Measurements from ENCODE around the gene ARHGAP24. TPM values are rescaled to one million over a fixed set of nuclear protein-coding genes. Genes with fewer than 3 reads are reported as not detected.
A peak's percentile ranks its signal among the peaks of the same experiment; 100 is the strongest.

ARHGAP24 gene
- polyA plus RNA-seq, 1 donor: 49.0 TPM

GRCh38 chr4:85919200-85919887 lies 444.4 kb downstream of the ARHGAP24 start:
- no peak for DNase-seq

DNA sequence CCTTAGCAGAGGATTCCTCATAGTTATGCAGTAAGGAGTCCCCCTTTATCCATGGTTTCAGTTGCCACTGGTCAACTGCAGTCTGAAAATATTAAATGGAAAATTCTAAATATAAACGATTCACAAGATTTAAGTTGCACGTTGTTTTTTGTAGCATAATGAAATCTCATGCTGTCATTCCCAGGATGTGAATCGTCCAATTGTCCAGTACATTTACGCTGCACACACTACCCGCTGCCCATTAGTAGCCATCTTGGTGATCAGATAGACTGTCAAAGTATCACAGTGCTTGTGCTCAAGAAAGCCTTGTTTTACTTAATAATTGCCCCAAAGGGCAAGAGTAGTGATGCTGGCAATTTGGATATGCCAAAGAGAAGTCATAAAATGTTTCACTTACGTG lies 450.1 kb downstream of the ARHGAP24 start:
- DNase-seq: no peak

DNA sequence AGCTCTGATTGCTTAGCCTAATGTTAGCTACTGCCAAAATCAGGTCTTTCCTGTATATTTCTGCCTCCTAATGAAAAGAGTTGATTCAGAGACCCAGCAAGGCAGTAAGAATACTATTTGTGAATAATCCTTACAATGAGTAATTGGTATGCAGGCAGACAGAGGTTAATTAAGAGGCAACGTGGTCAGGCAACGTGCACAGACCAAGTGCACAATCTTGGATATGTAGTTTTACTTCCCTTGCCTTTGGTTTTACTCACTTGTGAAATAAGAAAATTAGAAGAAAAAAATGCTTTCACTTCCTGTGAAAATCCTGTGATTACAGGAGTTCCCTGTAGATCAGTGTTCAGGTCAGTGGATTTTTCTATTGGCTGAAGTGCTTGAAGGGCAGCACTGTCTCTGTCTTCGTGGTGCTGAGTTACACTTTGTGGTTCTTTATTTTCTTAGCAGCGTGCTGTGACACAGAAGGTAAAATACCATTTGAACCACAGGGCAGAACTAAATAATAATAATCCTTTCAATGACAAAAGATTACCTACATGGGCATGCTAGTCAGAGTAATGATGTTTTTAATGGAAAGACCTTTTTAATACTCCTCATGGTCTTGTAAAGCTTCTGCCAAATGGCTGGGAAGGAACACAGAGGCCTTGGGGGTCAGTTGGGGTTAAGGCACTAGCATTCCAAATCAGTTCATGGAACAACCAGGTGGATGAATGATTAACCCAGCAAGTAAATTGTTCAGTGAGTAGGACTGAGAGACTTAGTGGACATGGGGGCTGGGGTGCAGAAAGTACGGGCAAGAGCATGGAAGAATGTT lies 454.0 kb downstream of the ARHGAP24 start:
- DNase-seq: no peak

GRCh38 chr4:85929961-85930665 lies 455.2 kb downstream of the ARHGAP24 start:
- no peak for DNase-seq

DNA sequence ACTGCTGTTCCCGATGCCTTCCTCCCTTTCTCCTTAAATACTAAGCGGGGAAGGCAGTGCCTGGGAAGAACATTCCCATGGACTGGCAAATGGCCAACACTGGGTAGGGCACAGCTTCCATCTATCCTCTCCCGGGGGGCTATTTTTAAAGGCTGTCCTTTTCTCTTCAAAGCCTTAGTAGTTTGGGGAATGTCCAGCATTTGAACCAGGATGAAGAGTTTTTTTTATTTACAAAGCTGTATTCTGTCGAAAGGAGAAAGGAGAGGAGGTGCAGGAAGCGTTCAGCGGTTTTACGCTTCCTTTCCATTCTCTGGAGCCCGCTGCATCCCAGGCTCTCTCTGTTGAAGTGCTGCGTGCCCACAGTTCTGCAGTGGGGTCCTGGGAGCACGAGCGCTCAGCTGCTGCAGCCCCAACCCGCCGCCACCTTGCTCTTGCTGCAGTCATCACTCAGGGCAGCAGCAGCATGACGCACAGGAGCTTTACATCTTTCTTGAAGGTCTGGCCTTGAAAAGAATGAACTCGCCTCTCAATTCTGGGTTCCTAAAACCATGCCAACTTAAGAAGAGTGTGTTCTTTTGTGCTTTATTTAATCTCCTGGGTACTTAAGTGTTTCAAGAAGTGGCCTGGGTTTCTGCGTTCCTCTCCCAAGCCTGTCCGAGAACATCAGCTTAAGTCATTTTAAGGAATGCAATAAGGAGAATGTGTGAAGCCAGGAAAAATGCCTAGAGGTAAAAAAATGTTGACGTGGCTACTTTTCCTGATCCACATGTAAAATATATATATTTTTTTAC lies 457.7 kb downstream of the ARHGAP24 start:
- peak; percentile 59 for DNase-seq

GRCh38 chr4:85933291-85933640 lies 458.3 kb downstream of the ARHGAP24 start:
- DNase-seq: peak; percentile 47

GRCh38 chr4:85937507-85937906 lies 462.6 kb downstream of the ARHGAP24 start:
- no peak for DNase-seq

DNA sequence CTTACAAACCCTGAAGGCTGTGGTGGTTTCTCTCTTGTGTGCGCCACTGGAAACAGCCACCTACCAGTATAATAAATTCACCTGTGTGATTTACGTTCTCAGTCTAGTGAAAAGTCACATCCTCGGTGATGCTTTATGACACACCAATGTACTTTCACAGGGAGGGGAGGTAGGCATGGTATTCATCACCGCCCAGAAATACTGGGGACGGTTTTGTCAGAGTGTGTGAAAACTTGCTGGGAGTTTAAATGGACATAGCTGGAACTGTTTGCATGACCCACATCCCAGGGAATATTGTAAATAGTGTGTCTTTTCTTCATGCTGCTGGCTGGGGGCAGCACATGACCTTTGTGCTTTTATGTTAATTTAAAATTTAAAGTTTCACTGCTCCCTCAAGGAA lies 463.1 kb downstream of the ARHGAP24 start:
- no peak for DNase-seq

DNA sequence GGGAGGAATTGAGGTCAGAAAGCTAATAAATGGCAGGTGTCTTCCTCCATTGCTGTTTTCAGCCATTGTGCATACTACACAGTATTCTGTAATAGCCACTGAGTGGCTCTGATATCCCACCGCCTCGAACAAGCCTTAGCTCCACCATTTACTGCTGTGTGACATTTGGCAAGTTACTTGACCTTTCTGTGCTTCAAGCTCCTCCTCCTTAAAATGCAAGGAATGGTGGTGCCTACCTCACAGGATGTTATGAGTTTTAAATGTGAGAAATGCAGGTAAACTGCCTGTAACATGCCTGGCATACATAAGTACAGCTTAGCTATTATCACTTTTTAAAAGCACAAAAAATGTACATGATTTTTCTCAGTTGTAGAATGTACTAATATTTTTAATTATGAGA lies 464.0 kb downstream of the ARHGAP24 start:
- DNase-seq: no peak

- DNase-seq: no peak
These were observed 464.6 kb downstream of the ARHGAP24 start for GRCh38 chr4:85939595-85939994.

GRCh38 chr4:85940151-85940550 lies 465.2 kb downstream of the ARHGAP24 start:
- no peak for DNase-seq

DNA sequence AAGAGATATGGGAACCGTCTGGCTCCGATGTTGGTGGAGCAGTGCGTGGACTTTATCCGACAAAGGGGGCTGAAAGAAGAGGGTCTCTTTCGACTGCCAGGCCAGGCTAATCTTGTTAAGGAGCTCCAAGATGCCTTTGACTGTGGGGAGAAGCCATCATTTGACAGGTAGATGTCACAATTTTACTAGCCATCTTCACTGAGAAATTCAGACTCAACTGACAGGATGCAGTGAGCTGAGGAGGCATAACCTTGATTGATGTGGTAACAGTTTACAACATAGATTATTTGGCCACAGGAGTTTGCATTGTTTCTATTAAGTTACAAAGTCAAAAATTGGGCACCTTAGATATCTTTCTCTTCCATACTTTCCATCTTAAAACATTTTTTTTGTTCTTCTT lies 467.2 kb downstream of the ARHGAP24 start:
- DNase-seq: no peak

DNA sequence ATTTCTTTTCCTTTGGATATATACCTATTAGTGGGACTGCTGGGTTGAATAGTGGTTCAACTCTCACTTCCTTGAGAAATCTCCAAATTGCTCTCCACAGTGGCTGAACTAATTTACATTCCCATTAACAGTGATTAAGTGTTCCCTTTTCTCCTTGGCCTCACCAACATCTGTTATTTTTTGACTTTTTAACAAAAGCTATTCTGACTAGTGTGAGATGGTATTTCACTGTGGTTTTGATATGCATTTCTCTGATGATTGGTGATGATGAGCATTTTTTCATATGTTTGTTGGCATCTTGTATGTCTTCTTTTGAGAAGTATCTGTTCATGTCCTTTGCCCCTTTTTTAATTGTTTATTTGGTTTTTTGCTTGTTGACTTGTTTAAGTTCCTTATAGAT lies 471.9 kb downstream of the ARHGAP24 start:
- no peak for DNase-seq

- no peak for DNase-seq
These were observed 476.1 kb downstream of the ARHGAP24 start for GRCh38 chr4:85951099-85951498.

GRCh38 chr4:85952528-85952927 lies 477.6 kb downstream of the ARHGAP24 start:
- no peak for DNase-seq

- no peak for DNase-seq
These were observed 478.2 kb downstream of the ARHGAP24 start for GRCh38 chr4:85952972-85953650.

DNA sequence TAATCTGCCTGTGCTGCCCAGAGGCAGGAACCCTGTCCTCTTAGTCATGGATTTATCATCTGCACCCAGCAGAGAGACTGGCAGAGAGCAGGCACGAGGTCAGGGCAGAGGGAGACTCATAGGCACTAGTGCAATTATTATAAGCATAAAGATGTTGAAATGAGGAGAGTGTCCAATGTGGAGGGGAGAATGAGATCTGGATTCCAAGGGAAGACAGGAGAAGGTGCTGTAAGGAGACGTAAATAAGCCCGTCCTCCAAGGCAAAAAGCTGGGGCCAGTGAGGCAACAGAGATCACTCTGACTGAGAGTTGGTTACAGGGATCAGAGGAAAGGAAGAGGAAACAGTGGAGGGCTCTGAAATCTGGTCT lies 478.7 kb downstream of the ARHGAP24 start:
- DNase-seq: no peak

DNA sequence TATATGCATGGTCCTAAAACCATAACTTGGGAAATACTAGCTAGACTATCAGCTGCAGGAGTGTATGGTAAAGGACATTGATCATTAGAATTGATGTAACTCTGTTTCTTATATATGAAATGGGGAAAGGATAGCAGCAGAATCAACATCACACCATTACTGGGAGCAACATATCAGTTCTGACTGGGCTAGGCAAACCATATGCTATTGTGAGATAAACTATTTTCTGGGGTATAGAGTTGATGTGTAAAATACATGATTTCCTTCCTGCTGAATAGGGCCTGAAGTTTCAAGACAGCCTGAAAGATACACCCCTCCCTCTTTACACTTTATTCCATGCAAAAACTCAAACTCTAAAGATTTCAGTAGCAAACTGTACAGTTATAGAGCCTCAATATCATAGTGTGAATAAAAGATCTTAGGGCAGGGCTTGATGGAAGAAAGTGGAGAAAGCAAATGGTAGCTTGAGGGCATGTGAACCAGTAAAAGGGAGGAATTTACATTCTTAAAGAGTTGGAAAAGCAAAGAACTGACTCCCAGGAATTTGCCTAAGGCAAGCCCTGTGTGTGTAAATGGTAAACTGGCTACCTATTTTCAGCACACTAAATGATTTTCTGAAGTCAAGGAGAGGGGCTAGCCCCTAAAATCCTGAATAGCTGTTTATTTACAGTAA lies 480.8 kb downstream of the ARHGAP24 start:
- DNase-seq: no peak

DNA sequence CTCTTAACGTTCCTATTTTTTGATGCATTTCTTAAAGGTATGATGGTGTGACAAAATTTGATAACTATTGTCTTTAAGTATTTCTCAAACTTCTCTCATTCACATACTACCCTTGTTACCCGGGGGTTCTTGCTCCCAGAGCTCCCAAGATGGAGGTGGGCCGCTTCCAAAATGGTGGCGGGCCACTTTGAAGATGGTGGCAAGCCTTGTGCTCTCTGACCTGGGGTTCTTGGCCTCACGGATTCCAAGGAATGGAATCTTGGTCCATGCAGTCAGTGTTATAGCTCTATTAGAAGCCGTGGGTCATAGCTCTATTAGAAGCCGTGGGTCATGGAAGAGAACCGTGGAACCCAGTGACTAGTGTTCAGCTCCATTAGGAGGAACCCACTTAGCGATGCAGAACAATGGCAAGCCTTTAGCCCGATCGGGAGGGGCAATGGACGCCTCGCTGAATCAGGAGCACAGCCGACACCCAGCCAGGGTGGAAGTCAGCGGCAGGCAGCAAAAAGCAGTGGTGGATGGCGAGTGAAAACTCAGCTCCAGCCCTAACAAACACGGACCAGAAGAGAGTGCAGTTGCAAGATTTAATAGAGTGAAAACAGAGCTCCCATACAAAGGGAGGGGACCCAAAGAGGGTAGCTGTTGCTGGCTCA lies 481.5 kb downstream of the ARHGAP24 start:
- no peak for DNase-seq

GRCh38 chr4:85961887-85962286 lies 486.9 kb downstream of the ARHGAP24 start:
- no peak for DNase-seq

DNA sequence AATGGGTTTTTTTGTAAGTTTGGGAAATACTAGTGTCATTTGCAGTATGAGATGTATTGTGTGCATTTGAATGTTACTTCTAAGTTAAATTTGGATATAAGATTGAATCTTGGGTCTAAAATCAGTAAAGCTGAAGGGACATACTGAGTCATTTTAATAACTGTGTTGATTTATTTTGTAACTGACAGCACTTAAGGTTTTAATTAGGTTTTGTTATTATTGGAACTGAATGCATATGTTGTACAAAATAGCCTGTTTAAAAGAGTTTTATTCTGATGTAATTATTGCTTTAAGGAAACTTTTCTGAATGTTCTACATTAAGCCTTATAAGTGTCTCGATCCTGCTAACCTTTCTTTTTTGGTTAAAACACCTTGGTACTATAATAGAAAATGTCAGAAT lies 488.3 kb downstream of the ARHGAP24 start:
- no peak for DNase-seq
